Stomach (tissue), 4 donors: Measurements from ENCODE around the gene PRKG1.
"Not testable (repeated sequence)": the region's sequence is repeated elsewhere in the genome, so short reads cannot be mapped to it uniquely, and the experiment has no call there.

Experiments
- CTCF ChIP-seq, 7 experiments: fragments of 450-650 bp in 4 of 7; fragments of 200-600 bp in 3 of 7; sonication (generic) in 3 of 7; IDR thresholded peaks; one replicate each; pipeline ENCODE4 v1.5.1; 2016 to 2019; ENCODE audit warnings: antibody characterized with exemption in 7 of 7, control low read depth in 2 of 7, mild to moderate bottlenecking in 1 of 7
- EP300 ChIP-seq: sonication (generic); formaldehyde crosslinking; IDR thresholded peaks from one replicate; pipeline ENCODE4 v1.6.1; 2017; ENCODE audit warnings: antibody characterized with exemption
- POLR2A ChIP-seq, 4 donors: fragments of 450-650 bp; IDR thresholded peaks; one replicate each; pipeline ENCODE4 v1.6.1; 2016; ENCODE audit warnings: antibody characterized with exemption in 4 of 4, control low read depth in 2 of 4, mild to moderate bottlenecking in 1 of 4, moderate library complexity in 1 of 4
- POLR2AphosphoS5 ChIP-seq, 3 donors: sonication (generic); formaldehyde crosslinking; IDR thresholded peaks; one replicate each; pipeline ENCODE4 v1.6.1; 2016; ENCODE audit warnings: antibody characterized with exemption in 3 of 3

GRCh38 chr10:51393006-51393405 lies 318.7 kb downstream of the PRKG1 start:
- TF ChIP-seq CTCF (IDR thresholded peaks at IDR 0.05); POLR2AphosphoS5 (IDR thresholded peaks at IDR 0.05); POLR2A (IDR thresholded peaks at IDR 0.05); EP300: not testable (repeated sequence)
